Mesenchymal stem cell (in vitro differentiated cells and primary cell): ENCODE results near the gene KIRREL3.

ENCODE experiments used
- DNase-seq: peaks from one replicate; pipeline ENCODE4 v3.0.0-alpha.2; 2013
- H2AFZ ChIP-seq: one replicate; pipeline ENCODE4 v1.6.1; 2013; ENCODE audit warnings: low read depth, mild to moderate bottlenecking, control low read depth, inconsistent platforms, low read length, moderate library complexity
- H2AK5ac ChIP-seq: 2 replicates; pipeline ENCODE4 v1.6.1; 2013; ENCODE audit warnings: low read length, moderate library complexity, mild to moderate bottlenecking, inconsistent platforms; ENCODE audit not compliant: severe bottlenecking
- H2BK120ac ChIP-seq: one replicate; pipeline ENCODE4 v1.6.1; 2013; ENCODE audit warnings: low read depth, mild to moderate bottlenecking, inconsistent platforms, low read length, moderate library complexity
- H2BK12ac ChIP-seq, 2 experiments: one replicate each; pipeline ENCODE4 v1.6.1; 2013; ENCODE audit warnings: inconsistent platforms in 2 of 2, low read length in 2 of 2, mild to moderate bottlenecking in 2 of 2, moderate library complexity in 2 of 2, control low read depth in 1 of 2
- H2BK15ac ChIP-seq: one replicate; pipeline ENCODE4 v1.6.1; 2013; ENCODE audit warnings: mild to moderate bottlenecking, low read depth, inconsistent platforms; ENCODE audit not compliant: poor library complexity, severe bottlenecking
- H2BK5ac ChIP-seq: 2 replicates; pipeline ENCODE4 v1.6.1; 2013; ENCODE audit warnings: low read depth, mild to moderate bottlenecking, low read length, control low read depth, inconsistent platforms; ENCODE audit not compliant: poor library complexity, severe bottlenecking
- H3K14ac ChIP-seq, 2 experiments: one replicate each; pipeline ENCODE4 v1.6.1; 2013; ENCODE audit warnings: inconsistent platforms in 2 of 2, low read length in 2 of 2, control low read depth in 1 of 2, mild to moderate bottlenecking in 1 of 2, moderate library complexity in 1 of 2
- H3K18ac ChIP-seq, 2 experiments: one replicate each; pipeline ENCODE4 v1.6.1; 2013; ENCODE audit warnings: inconsistent platforms in 2 of 2, low read length in 2 of 2, control low read depth in 1 of 2, low read depth in 1 of 2, mild to moderate bottlenecking in 1 of 2
- H3K23ac ChIP-seq, 2 experiments: one replicate each; pipeline ENCODE4 v1.6.1; 2013; ENCODE audit warnings: inconsistent platforms in 2 of 2, low read length in 2 of 2, mild to moderate bottlenecking in 2 of 2, moderate library complexity in 2 of 2, control low read depth in 1 of 2
- H3K27ac ChIP-seq: 2 replicates; pipeline ENCODE4 v1.5.1; 2013; ENCODE audit warnings: mild to moderate bottlenecking, moderate library complexity, low read length, control low read depth, inconsistent platforms; ENCODE audit not compliant: poor library complexity, severe bottlenecking
- H3K27me3 ChIP-seq, 2 experiments: 2 replicates each; pipeline versions ENCODE4 v1.6.1 to v1.7.0; 2013; ENCODE audit warnings: low read length in 2 of 2, mild to moderate bottlenecking in 2 of 2, moderate library complexity in 2 of 2, control low read depth in 1 of 2, inconsistent platforms in 1 of 2; ENCODE audit not compliant: control insufficient read depth in 1 of 2, insufficient read depth in 1 of 2
- H3K36me3 ChIP-seq, 2 experiments: 2 replicates each; pipeline versions ENCODE4 v1.6.1 to v1.7.0; 2013; ENCODE audit warnings: low read length in 2 of 2, control low read depth in 1 of 2, inconsistent platforms in 1 of 2, low read depth in 1 of 2, mild to moderate bottlenecking in 1 of 2; ENCODE audit not compliant: insufficient read depth in 2 of 2, control insufficient read depth in 1 of 2
- H3K4ac ChIP-seq, 2 experiments: one replicate each; pipeline ENCODE4 v1.6.1; 2013; ENCODE audit warnings: inconsistent platforms in 2 of 2, low read length in 2 of 2, mild to moderate bottlenecking in 2 of 2, moderate library complexity in 2 of 2, control low read depth in 1 of 2, low read depth in 1 of 2
- H3K4me1 ChIP-seq: 2 replicates; pipeline ENCODE4 v1.6.1; 2013; ENCODE audit warnings: low read depth, low read length, control low read depth; ENCODE audit not compliant: control insufficient read depth, insufficient read depth
- H3K4me2 ChIP-seq: 2 replicates; pipeline ENCODE4 v1.6.1; 2013; ENCODE audit warnings: low read length, mild to moderate bottlenecking, inconsistent platforms; ENCODE audit not compliant: poor library complexity, severe bottlenecking
- H3K4me3 ChIP-seq, 2 experiments: 2 replicates each; pipeline versions ENCODE4 v1.5.1 to v1.7.0; 2013; ENCODE audit warnings: low read length in 2 of 2, mild to moderate bottlenecking in 2 of 2, control low read depth in 1 of 2, low read depth in 1 of 2; ENCODE audit not compliant: insufficient read depth in 1 of 2
- H3K79me1 ChIP-seq: replicated peaks from 2 replicates; pipeline ENCODE4 v1.6.1; 2013; ENCODE audit warnings: mild to moderate bottlenecking, control low read depth, low read length, inconsistent platforms; ENCODE audit not compliant: poor library complexity, severe bottlenecking
- H3K9ac ChIP-seq: 2 replicates; pipeline ENCODE4 v1.7.0; 2013; ENCODE audit warnings: mild to moderate bottlenecking, low read length, moderate library complexity
- H3K9me3 ChIP-seq: 2 replicates; pipeline ENCODE4 v1.7.0; 2013; ENCODE audit warnings: mild to moderate bottlenecking, low read length; ENCODE audit not compliant: control insufficient read depth
- H4K8ac ChIP-seq: one replicate; pipeline ENCODE4 v1.6.1; 2013; ENCODE audit warnings: inconsistent platforms, mild to moderate bottlenecking, low read length, moderate library complexity
- H4K91ac ChIP-seq: one replicate; pipeline ENCODE4 v1.6.1; 2013; ENCODE audit warnings: mild to moderate bottlenecking, low read length, inconsistent platforms
- WGBS: methylation state at CpG from one replicate; pipeline ENCODE4 v1.1.7; 2013; ENCODE audit warnings: mixed read lengths; 5-methylcytosine and 5-hydroxymethylcytosine counted together

KIRREL3 gene

DNA sequence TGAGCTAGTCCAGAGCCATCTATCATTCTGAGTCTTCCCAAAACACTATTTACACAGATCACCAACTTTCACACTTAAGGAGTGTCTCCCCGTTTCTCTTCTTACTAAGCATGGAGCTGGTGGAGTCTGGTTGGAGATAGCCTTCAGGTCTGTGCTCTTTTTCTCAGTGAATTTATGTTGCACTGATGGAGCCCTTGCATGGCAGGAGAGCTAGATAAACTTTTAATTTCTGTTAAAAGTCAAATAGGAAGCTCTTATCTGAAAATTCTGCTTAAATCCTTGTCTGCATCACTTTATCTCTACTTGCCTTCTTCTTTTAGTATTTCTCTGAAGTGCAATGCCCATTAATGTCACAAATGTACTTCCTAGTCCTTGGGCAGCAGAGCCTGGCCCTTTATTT lies 581.7 kb downstream of the KIRREL3 start:
- Histone ChIP-seq H4K91ac (no peak overlapping the region), H4K8ac (no peak overlapping the region), H3K23ac (no peak overlapping the region), H2AK5ac (no peak overlapping the region), H3K4me3 (no peak overlapping the region), H2AFZ (no peak overlapping the region), H3K27me3 (no peaks in the 10 kb centered on the region), H2BK5ac (no peak overlapping the region), H3K4ac (no peak overlapping the region), H2BK120ac (no peak overlapping the region), H3K9ac (no peak overlapping the region), H3K9me3 (no peaks in the 10 kb centered on the region), H3K79me1 (no peaks in the 10 kb centered on the region), H2BK15ac (no peak overlapping the region), H3K36me3 (peaks cover 2 to 34% of the 10 kb centered on the region in 2 experiments), H3K4me1 (no peaks in the 10 kb centered on the region), H3K18ac (no peak overlapping the region), H3K4me2 (no peak overlapping the region), H2BK12ac (no peak overlapping the region), H3K27ac (no peak overlapping the region), H3K14ac (no peak overlapping the region)
- no peak for DNase-seq
- no CpG with 5 or more reads among the region's 1 CpG for WGBS

DNA sequence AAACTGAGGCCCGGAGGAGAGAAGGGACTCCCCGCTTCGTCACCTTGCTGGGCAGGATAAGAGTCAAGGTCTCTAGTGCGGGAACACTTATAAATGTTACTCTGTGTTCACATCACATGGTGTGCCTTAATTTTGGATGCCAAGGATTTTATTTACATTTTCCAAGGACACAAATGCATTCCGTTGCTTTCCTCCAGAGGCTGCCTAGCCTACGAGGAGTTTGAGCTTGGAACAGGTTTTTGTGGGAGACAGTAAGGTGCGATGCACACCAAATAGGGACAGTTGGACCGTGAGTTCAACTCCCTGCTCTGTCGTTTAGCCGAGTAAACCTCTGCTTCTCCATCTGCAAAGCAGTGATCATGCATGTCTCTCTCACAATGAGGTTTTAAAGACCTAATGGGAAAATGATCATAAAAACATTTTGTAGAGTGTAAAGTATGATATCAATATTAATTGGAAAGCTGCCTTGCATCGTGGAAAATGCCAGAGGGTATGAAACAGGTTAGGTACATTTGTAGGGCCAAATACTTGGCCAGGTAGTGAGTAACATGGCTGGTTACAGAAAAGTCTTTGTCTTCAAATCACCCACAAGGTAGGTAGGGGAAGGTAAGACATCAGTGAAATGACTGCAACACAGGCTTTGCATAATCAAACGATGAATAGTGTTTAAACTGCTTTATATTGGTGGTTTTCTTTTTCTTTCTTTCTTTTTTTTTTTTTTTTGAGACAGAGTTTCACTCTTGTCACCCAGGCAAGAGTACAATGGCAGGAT lies 583.3 kb downstream of the KIRREL3 start:
- Histone ChIP-seq H3K27ac (no peak overlapping the region), H2AK5ac (no peak overlapping the region), H3K18ac (peak overlapping the region in 1 of 2 experiments; percentile 45), H2BK12ac (no peak overlapping the region), H4K8ac (peak overlapping the region; percentile 86), H3K9ac (peak overlapping the region; percentile 77), H2BK15ac (no peak overlapping the region), H3K14ac (no peak overlapping the region), H3K79me1 (no peaks in the 10 kb centered on the region), H3K4me3 (peak overlapping the region in 1 of 2 experiments; percentile 60), H3K4ac (peak overlapping the region; percentile 47 to 59), H3K4me2 (no peak overlapping the region), H2AFZ (no peak overlapping the region), H3K27me3 (no peaks in the 10 kb centered on the region), H4K91ac (no peak overlapping the region), H3K36me3 (peaks cover 12 to 40% of the 10 kb centered on the region in 2 experiments), H3K23ac (no peak overlapping the region), H3K4me1 (no peaks in the 10 kb centered on the region), H3K9me3 (no peaks in the 10 kb centered on the region), H2BK120ac (no peak overlapping the region), H2BK5ac (no peak overlapping the region)
- DNase-seq = no peak
- WGBS = 86% methylated on average over 11 of the region's 12 CpGs

DNA sequence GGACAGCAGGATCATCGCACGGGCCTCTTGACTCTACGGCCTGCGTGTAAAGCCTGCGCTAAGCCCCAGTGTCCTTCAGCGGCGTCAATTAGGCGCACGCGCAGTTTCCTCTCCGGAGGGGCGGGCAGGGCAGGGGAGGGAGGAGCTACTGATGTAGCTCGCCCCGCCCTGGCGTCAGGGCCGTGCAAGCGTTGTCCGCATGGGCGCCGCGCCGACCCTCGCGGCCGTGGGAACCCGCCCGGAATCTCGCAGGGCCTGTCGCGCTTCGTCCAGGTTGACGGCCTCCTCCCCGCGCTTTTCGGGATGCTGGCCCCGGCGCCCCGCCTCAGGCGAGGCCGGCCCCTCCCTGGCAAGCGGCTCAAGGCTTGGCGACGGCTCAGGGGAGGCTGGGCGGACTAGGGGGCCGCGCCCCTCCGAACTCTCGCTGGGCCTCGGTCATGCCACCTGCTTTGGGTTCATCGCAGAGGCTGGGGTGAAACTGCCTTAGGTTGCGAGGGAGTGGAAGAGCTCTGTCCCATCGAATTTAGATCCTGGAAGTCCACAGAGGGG lies 584.0 kb downstream of the KIRREL3 start:
- Histone ChIP-seq H2BK15ac (peak overlapping the region; percentile 83), H3K27ac (no peak overlapping the region), H2AFZ (peak overlapping the region; percentile 84), H3K9me3 (no peaks in the 10 kb centered on the region), H3K4me3 (peak overlapping the region in 1 of 2 experiments; percentile 60), H3K27me3 (no peaks in the 10 kb centered on the region), H3K4ac (peak overlapping the region; percentile 47 to 59), H3K4me1 (no peaks in the 10 kb centered on the region), H3K9ac (peak overlapping the region; percentile 77), H2AK5ac (no peak overlapping the region), H3K79me1 (no peaks in the 10 kb centered on the region), H2BK120ac (peak overlapping the region; percentile 54), H2BK5ac (no peak overlapping the region), H4K91ac (peak overlapping the region; percentile 25), H3K4me2 (no peak overlapping the region), H4K8ac (peak overlapping the region; percentile 86), H2BK12ac (no peak overlapping the region), H3K14ac (peak overlapping the region in 1 of 2 experiments; percentile 80), H3K36me3 (peaks cover 12 to 40% of the 10 kb centered on the region in 2 experiments), H3K18ac (peak overlapping the region in 1 of 2 experiments; percentile 45), H3K23ac (no peak overlapping the region)
- DNase-seq = peak; percentile 81
- WGBS = 39% methylated on average over 49 of the region's 52 CpGs

DNA sequence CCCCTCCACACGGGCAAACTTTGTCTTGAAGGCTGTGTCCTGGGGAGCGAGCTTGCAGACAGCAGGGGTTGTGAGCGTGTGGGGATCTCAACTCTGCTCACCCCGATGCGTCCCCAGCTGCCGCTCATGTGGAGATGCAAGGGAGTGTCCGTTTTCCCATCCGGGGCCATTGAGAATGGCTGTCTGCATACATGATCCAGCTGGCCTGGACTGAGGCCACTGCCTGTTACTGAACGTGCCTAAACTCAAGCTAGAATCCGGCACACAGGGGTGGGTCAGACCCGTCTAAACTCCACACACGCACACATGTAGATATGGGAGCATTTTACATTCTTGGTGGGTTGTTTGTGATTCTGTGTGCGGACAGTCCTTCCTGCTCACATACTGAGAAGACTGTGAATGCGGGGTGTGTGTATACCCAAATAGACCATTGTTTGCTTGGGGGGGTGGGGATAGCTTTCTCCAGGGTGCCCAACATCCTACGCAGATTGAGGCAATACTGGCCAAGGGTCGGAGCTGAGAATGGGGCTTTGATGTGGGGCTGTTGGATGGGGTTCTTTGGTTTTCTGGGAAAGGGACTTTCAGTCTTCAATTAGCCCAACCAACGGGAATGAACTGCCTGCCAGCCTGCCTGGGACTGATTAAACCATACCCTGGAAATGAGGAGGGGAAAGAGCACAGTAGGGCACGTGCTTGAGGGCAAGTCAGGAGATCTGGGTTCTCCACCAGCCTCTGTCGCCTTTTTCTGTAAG lies 584.7 kb downstream of the KIRREL3 start:
- Histone ChIP-seq H3K9ac (peak overlapping the region; percentile 77), H3K79me1 (no peaks in the 10 kb centered on the region), H2BK5ac (no peak overlapping the region), H2AK5ac (no peak overlapping the region), H4K8ac (peak overlapping the region; percentile 71), H3K4me1 (no peaks in the 10 kb centered on the region), H3K4ac (no peak overlapping the region), H3K4me3 (peak overlapping the region in 1 of 2 experiments; percentile 60), H2BK120ac (no peak overlapping the region), H3K4me2 (no peak overlapping the region), H3K23ac (no peak overlapping the region), H2AFZ (no peak overlapping the region), H3K18ac (peak overlapping the region; percentile 11 to 23), H3K9me3 (no peaks in the 10 kb centered on the region), H2BK15ac (no peak overlapping the region), H3K27me3 (no peaks in the 10 kb centered on the region), H4K91ac (no peak overlapping the region), H3K27ac (no peak overlapping the region), H3K14ac (no peak overlapping the region), H3K36me3 (peaks cover 12 to 37% of the 10 kb centered on the region in 2 experiments), H2BK12ac (no peak overlapping the region)
- 93% methylated on average over 19 of the region's 19 CpGs for WGBS
- no peak for DNase-seq
